Esophagus muscularis mucosa (tissue), 4 donors: ENCODE results near the gene TSFM.

Experiments
- CTCF ChIP-seq, 3 experiments: fragments of 200-600 bp in 2 of 3; fragments of 450-650 bp in 1 of 3; sonication (generic) in 2 of 3; IDR thresholded peaks; one replicate each; pipeline ENCODE4 v1.5.1; 2017 to 2019; ENCODE audit warnings: antibody characterized with exemption in 3 of 3, mild to moderate bottlenecking in 2 of 3, moderate library complexity in 1 of 3
- EP300 ChIP-seq: sonication (generic); formaldehyde crosslinking; IDR thresholded peaks from one replicate; pipeline ENCODE4 v1.6.1; 2017; ENCODE audit warnings: antibody characterized with exemption
- POLR2A ChIP-seq: fragments of 450-650 bp; IDR thresholded peaks from one replicate; pipeline ENCODE4 v1.6.1; 2017; ENCODE audit warnings: antibody characterized with exemption, moderate library complexity, mild to moderate bottlenecking, low read depth
- POLR2AphosphoS5 ChIP-seq, 2 donors: sonication (generic); formaldehyde crosslinking; IDR thresholded peaks; one replicate each; pipeline ENCODE4 v1.6.1; 2017; ENCODE audit warnings: antibody characterized with exemption in 2 of 2

GRCh38 chr12:57739387-57739786 lies 43.2 kb upstream of the TSFM start:
- no peak for TF ChIP-seq CTCF (IDR thresholded peaks at IDR 0.05)
- no peak for TF ChIP-seq POLR2A
- no peak for TF ChIP-seq POLR2AphosphoS5 (IDR thresholded peaks at IDR 0.05)
- TF ChIP-seq EP300: no peak
